Measurements from ENCODE around the gene MLXIP. TPM values are rescaled to one million over a fixed set of nuclear protein-coding genes. Genes with fewer than 3 reads are reported as not detected.
"Not testable (repeated sequence)": the region's sequence is repeated elsewhere in the genome, so short reads cannot be mapped to it uniquely, and the experiment has no call there.

MLXIP gene
- total and polyA plus RNA-seq, 12 donors, result 13.7 to 98.1 (median 40.1) TPM

DNA sequence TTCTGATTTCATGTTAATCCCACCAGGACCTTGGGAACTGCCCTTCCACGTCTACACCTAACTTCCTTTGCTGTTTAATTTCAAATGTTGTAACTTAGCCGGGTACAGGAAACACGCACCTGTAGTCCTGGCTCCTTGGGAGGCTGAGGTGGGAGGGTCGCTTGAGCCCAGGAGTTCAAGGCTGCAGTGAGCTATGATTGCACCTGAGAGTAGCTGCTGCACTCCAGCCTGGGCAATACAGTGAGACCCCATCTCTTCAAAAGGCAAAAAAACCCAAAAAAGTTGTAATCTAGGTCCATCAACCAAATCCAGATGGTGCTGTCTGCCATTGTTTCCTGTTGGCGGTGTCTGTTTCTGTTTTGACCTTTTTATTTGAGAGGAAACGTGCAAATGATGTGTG is 42.4 kb upstream of the MLXIP start:
- no peak overlapping the region for H3K27ac ChIP-seq
- no peaks in the 10 kb centered on the region for H3K9me3 ChIP-seq (replicated peaks in 1 of 3)
- no peaks in the 10 kb centered on the region for H3K27me3 ChIP-seq
- no peak overlapping the region for H3K4me3 ChIP-seq
- no peaks in the 10 kb centered on the region for H3K4me1 ChIP-seq (replicated peaks in 1 of 2)
- WGBS, 4 donors, result 89 to 94% (median 91%) methylated on average over 6 of the region's 6 CpGs
- intact Hi-C loops (cut with DNase I), result no loop called here
- TF ChIP-seq, protein P1, sequence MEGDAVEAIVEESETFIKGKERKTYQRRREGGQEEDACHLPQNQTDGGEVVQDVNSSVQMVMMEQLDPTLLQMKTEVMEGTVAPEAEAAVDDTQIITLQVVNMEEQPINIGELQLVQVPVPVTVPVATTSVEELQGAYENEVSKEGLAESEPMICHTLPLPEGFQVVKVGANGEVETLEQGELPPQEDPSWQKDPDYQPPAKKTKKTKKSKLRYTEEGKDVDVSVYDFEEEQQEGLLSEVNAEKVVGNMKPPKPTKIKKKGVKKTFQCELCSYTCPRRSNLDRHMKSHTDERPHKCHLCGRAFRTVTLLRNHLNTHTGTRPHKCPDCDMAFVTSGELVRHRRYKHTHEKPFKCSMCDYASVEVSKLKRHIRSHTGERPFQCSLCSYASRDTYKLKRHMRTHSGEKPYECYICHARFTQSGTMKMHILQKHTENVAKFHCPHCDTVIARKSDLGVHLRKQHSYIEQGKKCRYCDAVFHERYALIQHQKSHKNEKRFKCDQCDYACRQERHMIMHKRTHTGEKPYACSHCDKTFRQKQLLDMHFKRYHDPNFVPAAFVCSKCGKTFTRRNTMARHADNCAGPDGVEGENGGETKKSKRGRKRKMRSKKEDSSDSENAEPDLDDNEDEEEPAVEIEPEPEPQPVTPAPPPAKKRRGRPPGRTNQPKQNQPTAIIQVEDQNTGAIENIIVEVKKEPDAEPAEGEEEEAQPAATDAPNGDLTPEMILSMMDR (IDR thresholded peaks at IDR 0.05), result no peak
- TF ChIP-seq POLR2A (IDR thresholded peaks at IDR 0.05), result no peak
- H3K36me3 ChIP-seq (replicated peaks in 1 of 2), result peaks cover 0 to 7% of the 10 kb centered on the region in 2 donors
- no peak for DNase-seq

DNA sequence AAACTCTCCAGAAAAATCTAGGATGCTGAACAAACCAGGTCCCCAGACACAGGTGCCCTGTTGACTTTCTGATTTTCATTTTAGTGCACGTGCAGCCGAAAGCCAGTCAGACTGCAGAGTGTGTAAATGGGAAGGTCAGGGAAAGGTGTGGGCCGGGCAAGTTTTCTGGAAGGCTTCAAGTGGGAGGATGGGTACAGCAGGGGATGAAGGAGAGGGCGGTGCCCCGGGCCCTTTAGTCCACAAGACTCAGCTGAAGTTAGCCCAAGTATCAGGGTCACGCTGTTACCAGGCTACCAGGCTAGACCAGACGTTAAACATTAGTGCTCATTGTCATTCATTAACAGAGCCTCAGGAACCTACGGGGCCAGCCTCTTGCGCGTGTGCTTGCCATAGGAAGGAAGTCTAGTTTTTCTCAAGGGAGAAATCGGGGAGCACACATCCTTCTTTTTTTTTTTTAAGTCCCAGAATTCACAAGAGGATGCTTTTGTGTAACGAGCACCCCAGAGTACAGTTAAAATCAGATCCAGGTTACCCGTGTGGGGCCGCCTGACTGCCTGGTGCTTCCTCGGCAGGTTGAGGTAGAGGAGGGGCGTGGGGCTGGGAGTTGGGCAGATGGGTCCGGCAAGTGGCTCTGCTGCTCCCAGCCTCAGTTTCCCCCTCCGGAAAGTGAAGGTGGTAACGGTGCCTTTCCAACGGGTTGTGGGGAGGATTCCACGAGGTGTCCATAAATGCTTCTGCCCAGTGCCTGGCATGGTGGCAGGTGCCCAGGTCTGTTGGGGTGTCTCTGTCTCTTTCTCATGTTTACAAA is 37.8 kb upstream of the MLXIP start:
- Histone ChIP-seq H3K27ac (no peak overlapping the region), H3K4me3 (no peak overlapping the region), H3K27me3 (no peaks in the 10 kb centered on the region), H3K36me3 (replicated peaks in 1 of 2) (peaks cover 0 to 14% of the 10 kb centered on the region in 2 donors), H3K4me1 (replicated peaks in 1 of 2) (no peaks in the 10 kb centered on the region), H3K9me3 (replicated peaks in 1 of 3) (no peaks in the 10 kb centered on the region)
- DNase-seq, result no peak
- no peak for TF ChIP-seq POLR2A (IDR thresholded peaks at IDR 0.05)
- TF ChIP-seq, protein P1 (IDR thresholded peaks at IDR 0.05), result no peak
- 87 to 92% (median 90%) methylated on average over 19 to 21 of the region's 21 CpGs for WGBS, 4 donors
- intact Hi-C loops (cut with DNase I), result no loop called here

DNA sequence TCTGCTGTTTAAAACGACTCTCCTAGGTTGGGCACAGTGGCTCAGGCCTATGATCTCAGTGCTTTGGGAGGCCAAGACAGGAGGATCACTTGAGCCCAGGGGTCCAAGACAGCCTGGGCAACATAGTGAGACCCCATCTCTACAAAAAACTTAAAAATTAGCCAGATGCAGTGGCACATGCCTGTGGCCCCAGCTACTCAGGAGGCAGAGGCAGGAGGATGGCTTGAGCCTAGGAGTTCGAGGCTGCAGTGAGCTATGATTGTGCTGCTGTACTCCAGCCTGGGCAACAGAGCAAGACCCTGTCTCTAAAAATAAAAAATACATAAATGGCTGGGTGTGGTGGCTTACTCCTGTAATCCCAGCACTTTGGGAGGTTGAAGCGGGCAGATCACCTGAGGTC is 37.1 kb upstream of the MLXIP start:
- H3K4me1 ChIP-seq (replicated peaks in 1 of 2); H3K9me3 ChIP-seq (replicated peaks in 1 of 3); H3K36me3 ChIP-seq (replicated peaks in 1 of 2); intact Hi-C loops (cut with DNase I); H3K27ac ChIP-seq; DNase-seq; H3K27me3 ChIP-seq; H3K4me3 ChIP-seq: not testable (repeated sequence)
- 91 to 100% (median 97%) methylated on average over 1 to 3 of the region's 3 CpGs for WGBS, 4 donors

DNA sequence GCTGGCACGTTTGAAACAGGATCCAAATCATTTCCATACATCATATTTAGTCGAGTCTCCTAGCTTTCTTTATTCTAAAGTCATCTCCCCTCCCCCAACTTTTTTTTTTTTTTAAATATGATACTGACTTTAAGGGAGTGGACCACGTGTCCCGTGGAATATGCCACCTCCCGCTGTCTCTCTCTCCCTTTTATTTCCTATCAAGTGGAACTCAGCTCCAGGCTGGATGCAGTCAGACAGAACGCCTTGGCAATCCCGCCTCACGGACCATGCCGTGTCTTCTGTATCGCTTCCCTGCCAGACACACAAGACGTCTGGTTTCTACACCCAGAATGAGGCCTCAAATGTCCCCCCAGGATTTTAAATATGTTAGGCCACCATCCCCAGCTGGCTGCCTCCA is 35.6 kb upstream of the MLXIP start:
- no peak overlapping the region for H3K4me3 ChIP-seq
- WGBS, 4 donors, result 85 to 91% (median 88%) methylated on average over 11 of the region's 11 CpGs
- no peaks in the 10 kb centered on the region for H3K27me3 ChIP-seq
- intact Hi-C loops (cut with DNase I), result no loop called here
- peaks cover 0 to 7% of the 10 kb centered on the region in 2 donors for H3K36me3 ChIP-seq (replicated peaks in 1 of 2)
- H3K27ac ChIP-seq, result no peak overlapping the region
- TF ChIP-seq, protein P1 (IDR thresholded peaks at IDR 0.05), result no peak
- no peak for TF ChIP-seq POLR2A (IDR thresholded peaks at IDR 0.05)
- DNase-seq, result no peak
- H3K4me1 ChIP-seq (replicated peaks in 1 of 2), result no peaks in the 10 kb centered on the region
- H3K9me3 ChIP-seq (replicated peaks in 1 of 3), result no peaks in the 10 kb centered on the region

DNA sequence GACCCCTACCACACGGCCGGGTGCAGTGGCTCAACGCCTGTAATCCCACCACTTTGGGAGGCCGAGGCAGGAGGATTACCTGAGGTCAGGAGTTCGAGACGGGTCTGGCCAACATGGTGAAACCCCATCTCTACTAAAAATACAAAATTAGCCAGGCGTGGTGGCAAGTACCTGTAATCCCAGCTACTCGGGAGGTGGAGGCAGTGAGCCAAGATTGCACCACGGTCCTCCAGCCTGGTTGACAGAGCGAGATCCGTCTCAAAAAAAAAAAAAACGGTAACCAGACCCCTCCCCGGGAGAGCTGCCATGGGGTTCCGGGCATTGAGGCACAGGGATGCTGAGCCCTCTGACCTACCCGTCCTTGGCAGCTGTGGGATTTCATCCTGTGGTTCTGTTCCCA is 35.1 kb upstream of the MLXIP start:
- Histone ChIP-seq H3K27me3 (no peaks in the 10 kb centered on the region), H3K4me1 (replicated peaks in 1 of 2) (no peaks in the 10 kb centered on the region), H3K9me3 (replicated peaks in 1 of 3) (no peaks in the 10 kb centered on the region), H3K27ac (no peak overlapping the region), H3K36me3 (replicated peaks in 1 of 2) (peaks cover 0 to 7% of the 10 kb centered on the region in 2 donors), H3K4me3 (no peak overlapping the region)
- TF ChIP-seq POLR2A (IDR thresholded peaks at IDR 0.05), result no peak
- TF ChIP-seq, protein P1 (IDR thresholded peaks at IDR 0.05), result no peak
- no peak for DNase-seq
- intact Hi-C loops (cut with DNase I), result no loop called here
- 85 to 95% (median 93%) methylated on average over 9 to 15 of the region's 15 CpGs for WGBS, 4 donors
